Measurements from ENCODE around the gene USP40.

- TF ChIP-seq CTCF (IDR thresholded peaks at IDR 0.05; ENCODE audit: poor library complexity) (no peak), EZH2 (IDR thresholded peaks at IDR 0.05; ENCODE audit: borderline replicate concordance) (no peak)
These were observed 97.1 kb downstream of the USP40 start for GRCh38 chr2:233469261-233470010.
